OCI-M2 (cell line): ENCODE measurements around the gene FERD3L.

Experiments used
- DNase-seq: peaks from one replicate; lab custom pipeline; 2025; ENCODE audit not compliant: unreplicated experiment; lab: John Stamatoyannopoulos, UW

Gene FERD3L

GRCh38 chr7:19117091-19117869 lies 27.9 kb downstream of the FERD3L start, which contains the start of gene TWIST1:
TSS of gene TWIST1 (minus strand) at chr7:19117636. CDS start at chr7:19117321, 315 bp downstream.
- no peak for DNase-seq

DNA sequence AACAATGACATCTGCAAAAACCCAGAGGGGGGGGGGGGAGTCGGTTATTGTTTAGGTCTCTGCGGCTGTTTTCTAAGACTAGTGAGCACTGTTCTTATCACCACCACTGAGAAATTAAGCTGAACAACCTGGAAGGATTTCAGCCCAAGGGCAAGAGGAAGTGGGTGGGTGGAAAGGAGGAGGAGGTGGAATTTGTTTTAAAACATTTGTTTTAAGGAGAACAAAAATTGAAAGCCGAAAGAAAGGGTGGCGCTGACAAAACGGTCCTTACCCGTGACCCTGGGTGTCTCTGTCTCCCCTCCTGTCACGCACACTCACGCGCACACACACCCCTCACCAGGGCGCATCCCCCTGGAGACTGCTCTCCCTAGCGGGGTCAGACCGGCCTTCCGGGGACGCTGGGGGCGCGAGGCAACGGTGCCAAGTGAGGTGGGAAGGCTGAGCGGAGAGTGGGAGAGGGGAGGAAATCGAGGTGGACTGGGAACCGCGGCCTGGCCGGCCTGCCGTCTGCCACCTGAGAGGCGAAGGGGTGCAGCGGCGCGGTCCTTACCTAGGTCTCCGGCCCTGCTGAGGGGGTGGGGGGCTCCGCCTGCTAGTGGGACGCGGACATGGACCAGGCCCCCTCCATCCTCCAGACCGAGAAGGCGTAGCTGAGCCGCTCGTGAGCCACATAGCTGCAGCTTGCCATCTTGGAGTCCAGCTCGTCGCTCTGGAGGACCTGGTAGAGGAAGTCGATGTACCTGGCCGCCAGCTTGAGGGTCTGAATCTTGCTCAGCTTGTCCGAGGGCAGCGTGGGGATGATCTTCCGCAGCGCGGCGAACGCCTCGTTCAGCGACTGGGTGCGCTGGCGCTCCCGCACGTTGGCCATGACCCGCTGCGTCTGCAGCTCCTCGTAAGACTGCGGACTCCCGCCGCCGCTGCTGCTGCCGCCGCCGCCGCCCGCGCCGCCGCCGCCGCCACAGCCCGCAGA lies 28.8 kb downstream of the FERD3L start:
- DNase-seq, result no peak

GRCh38 chr7:19114551-19114855 lies 30.7 kb downstream of the FERD3L start:
- no peak for DNase-seq

GRCh38 chr7:19113855-19114550 lies 31.2 kb downstream of the FERD3L start:
- DNase-seq, result no peak

- no peak for DNase-seq
Observed at GRCh38 chr7:19113002-19113350, 32.2 kb downstream of the FERD3L start.

- DNase-seq, result no peak
Observed at GRCh38 chr7:19112274-19113001, 32.8 kb downstream of the FERD3L start.

- no peak for DNase-seq
Observed at GRCh38 chr7:19111474-19112273, 33.5 kb downstream of the FERD3L start.

- DNase-seq, result no peak
Observed at GRCh38 chr7:19110776-19111175, 34.4 kb downstream of the FERD3L start.

- DNase-seq, result no peak
Observed at GRCh38 chr7:19110026-19110730, 35.0 kb downstream of the FERD3L start.

DNA sequence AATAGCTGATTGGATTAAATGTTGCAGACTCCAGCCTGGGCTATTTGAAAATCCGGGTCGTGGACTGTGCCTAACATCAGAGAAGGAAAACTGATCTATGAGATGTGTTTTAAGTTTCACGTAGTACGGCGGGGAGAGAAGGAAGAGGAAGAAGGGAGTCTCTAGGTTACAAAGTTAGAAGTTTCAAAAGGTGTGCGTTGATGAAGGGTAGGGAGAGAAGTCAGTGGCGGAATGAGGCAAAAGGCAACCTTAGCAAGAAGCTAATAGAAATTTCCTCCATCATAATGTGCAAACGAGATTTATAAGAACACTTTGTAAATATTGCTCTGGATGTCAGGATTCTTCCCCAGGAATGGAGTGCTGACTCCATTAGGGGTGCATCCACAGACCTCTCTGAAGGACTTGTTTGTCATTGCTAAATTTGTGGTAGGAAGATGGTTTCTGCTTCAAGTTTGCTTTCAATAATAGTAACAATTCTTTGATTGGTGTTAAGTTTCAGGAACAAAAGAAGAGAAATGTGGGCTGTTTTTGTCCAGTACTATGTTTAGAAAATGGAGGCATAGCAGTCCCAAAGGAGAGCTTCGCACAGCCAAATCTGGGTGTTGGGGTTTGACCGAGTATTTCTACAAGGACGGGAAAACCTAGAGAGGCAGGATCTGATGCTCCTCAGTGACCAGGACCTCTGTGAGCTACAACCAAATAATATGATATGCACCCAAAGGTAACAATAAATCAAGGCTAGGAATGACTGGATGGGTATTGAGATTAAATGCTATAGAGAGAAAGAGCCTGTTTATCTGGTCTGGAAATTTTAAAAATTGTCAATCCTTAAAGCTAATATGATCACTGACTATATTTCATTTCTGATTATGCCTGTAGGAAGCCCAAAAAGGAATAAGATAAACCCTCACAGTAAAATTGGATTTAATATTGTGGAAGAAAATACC lies 35.9 kb downstream of the FERD3L start:
- DNase-seq, result no peak

DNA sequence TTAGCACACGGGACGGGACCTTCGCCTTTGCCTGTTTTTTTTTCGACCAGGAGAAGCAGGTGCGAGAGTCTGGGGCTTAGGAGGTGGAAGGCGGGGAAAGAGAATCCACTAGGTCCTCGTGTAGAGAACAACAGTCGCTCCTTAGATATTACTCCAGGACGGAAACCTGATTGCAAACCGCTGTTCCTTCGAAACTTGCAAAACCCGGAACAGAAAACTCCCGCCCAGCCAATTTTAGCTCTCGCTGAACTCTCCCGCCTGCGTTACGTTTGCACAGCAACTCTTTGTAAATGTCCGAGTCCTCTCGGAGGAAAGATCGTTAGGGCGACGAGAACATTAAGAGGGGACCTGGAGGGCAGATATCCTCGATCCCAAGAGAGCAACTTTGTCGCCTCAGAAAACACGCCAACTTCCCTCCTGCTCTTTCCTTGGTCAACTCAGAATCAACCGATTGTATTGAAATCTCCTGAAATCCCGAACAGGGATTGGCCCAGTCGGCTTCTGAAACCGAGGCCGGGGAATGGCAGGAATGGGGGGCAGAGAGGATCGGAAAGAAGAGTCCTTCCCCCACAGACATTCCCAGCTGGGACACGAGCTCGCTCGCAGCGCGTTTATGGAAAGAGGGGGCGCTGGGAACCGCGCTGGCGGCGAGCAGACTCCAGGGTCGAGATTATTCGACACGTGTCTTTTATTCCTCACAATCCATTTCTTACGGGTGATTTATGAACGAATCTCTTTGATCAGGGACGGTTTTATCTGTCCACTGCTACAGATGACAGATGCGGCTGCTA lies 37.7 kb downstream of the FERD3L start:
- no peak for DNase-seq

DNA sequence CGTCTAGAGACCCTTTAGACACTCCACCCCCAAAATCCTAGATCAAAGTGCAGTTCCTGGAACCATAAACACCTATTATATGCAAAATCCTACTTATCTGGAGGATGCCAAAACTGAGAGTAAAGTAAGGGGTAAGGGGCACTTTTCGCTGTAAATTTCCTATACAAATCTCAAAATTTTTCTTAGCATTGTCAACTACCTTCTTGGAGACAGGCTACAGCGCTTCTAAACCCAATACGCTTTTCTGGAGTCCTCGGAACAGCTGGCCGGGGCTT lies 38.2 kb downstream of the FERD3L start:
- no peak for DNase-seq

- no peak for DNase-seq
Observed at GRCh38 chr7:19106241-19107080, 38.8 kb downstream of the FERD3L start.

DNA sequence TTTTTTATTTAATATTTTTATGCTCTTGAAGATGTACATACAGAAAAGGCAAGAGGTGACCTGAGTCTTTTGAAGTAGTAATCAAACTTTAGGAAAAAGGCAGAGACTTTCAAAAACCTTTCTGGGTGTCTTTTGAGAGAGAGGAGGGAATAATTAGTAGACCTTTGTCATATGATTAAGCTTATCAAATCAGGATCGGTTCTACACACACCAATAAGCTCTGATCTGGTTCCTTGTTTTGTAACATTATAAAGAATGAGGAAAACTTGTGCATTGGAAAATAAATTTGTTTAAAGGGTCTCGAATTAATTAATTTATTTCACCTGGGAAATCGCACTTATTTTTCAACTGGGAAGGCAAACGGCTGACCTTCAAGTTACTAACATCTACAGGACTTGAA lies 39.7 kb downstream of the FERD3L start:
- DNase-seq, result no peak

GRCh38 chr7:19104811-19105210 lies 40.4 kb downstream of the FERD3L start:
- no peak for DNase-seq

DNA sequence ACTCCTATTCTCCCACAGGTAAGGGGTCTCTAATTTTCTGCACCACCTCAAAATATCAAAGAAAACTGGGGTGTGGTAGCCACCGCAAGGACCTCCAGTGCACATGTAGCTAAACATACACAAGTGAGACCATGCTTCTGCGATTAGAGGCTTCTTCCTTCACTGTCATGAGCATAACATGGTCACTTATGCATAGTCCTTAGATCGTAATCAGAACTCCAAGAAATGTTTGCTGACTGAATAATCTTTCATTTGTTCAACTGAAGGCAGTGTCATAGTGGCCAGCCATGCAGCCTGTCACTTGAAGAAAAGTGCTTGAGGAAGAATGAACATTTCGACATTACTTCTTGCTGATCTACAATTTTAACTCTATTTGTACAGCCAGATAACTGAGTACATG lies 42.3 kb downstream of the FERD3L start:
- DNase-seq, result no peak

- no peak for DNase-seq
Observed at GRCh38 chr7:19101909-19102308, 43.3 kb downstream of the FERD3L start.
